H1 (cell line): ENCODE data around the gene GSTCD. TPM values are rescaled to one million over a fixed set of nuclear protein-coding genes. Genes with fewer than 3 reads are reported as not detected.

Experiments
- CTCF ChIA-PET: fragments of 300-600 bp; sonication (Branson Sonifier 250); formaldehyde crosslinking; loops from one replicate; lab custom pipeline; 2021; ENCODE audit not compliant: partially characterized antibody; lab: Charles Lee
- POLR2A ChIA-PET: fragments of 300-600 bp; sonication (Branson Sonifier 250); formaldehyde crosslinking; loops from one replicate; lab custom pipeline; 2021; ENCODE audit warnings: inconsistent platforms; ENCODE audit not compliant: partially characterized antibody; lab: Charles Lee
- DNase-seq, 2 experiments: peaks; one replicate each; pipeline versions ENCODE4 v3.0.0 to v3.0.0-alpha.2; 2010 to 2022; ENCODE audit warnings: low spot score in 2 of 2, low read depth in 1 of 2, mixed read lengths in 1 of 2
- FAIRE-seq: peaks from 2 replicates; lab custom pipeline; 2011; peaks lifted over from hg19 to GRCh38; lab: Jason Lieb, UNC
- H2AFZ ChIP-seq: 2 replicates; pipeline ENCODE4 v1.8.1; 2012; ENCODE audit warnings: low read length, inconsistent platforms
- H2AK5ac ChIP-seq: 2 replicates; pipeline ENCODE4 v1.6.1; 2013; ENCODE audit warnings: low read depth, low read length
- H2BK120ac ChIP-seq: replicated peaks from 2 replicates; pipeline ENCODE3; 2013; ENCODE audit warnings: low read depth, low read length, inconsistent platforms
- H2BK12ac ChIP-seq: 2 replicates; pipeline ENCODE4 v1.6.1; 2013; ENCODE audit warnings: low read depth, low read length
- H2BK15ac ChIP-seq: 2 replicates; pipeline ENCODE4 v1.6.1; 2013; ENCODE audit warnings: low read length
- H2BK20ac ChIP-seq: 2 replicates; pipeline ENCODE4 v1.6.1; 2013; ENCODE audit warnings: low read length
- H2BK5ac ChIP-seq: 2 replicates; pipeline ENCODE4 v1.6.1; 2013; ENCODE audit warnings: low read depth, low read length
- H3K14ac ChIP-seq: 2 replicates; pipeline ENCODE4 v1.6.1; 2013; ENCODE audit warnings: inconsistent platforms; ENCODE audit not compliant: insufficient read length
- H3K18ac ChIP-seq: 2 replicates; pipeline ENCODE4 v1.6.1; 2013; ENCODE audit warnings: low read length; ENCODE audit errors: extremely low read depth
- H3K23ac ChIP-seq: 2 replicates; pipeline ENCODE4 v1.6.1; 2013; ENCODE audit warnings: inconsistent platforms; ENCODE audit not compliant: insufficient read length
- H3K23me2 ChIP-seq: 2 replicates; pipeline ENCODE4 v1.6.1; 2013; ENCODE audit warnings: low read depth, low read length
- H3K27ac ChIP-seq: 2 replicates; pipeline ENCODE4 v1.6.1; 2011; ENCODE audit warnings: low read depth, low read length, inconsistent platforms
- H3K27me3 ChIP-seq, 4 experiments: replicated peaks in 1 of 4; 1 replicate in 1 of 4; 2 replicates in 3 of 4; pipeline versions ENCODE4 v1.6.1 to v1.8.1; 2011 to 2013; ENCODE audit warnings: low read length in 3 of 4, mild to moderate bottlenecking in 3 of 4, inconsistent platforms in 2 of 4, mixed read lengths in 2 of 4, moderate library complexity in 1 of 4; ENCODE audit not compliant: control insufficient read depth in 3 of 4, insufficient read depth in 3 of 4; ENCODE audit errors: extremely low read depth in 1 of 4
- H3K36me3 ChIP-seq, 4 experiments: 2 replicates each; pipeline versions ENCODE4 v1.6.1 to v1.8.1; 2011 to 2013; ENCODE audit warnings: mild to moderate bottlenecking in 4 of 4, low read length in 3 of 4, moderate library complexity in 2 of 4, control low read depth in 1 of 4, inconsistent platforms in 1 of 4; ENCODE audit not compliant: insufficient read depth in 4 of 4, control insufficient read depth in 2 of 4
- H3K4ac ChIP-seq: replicated peaks from 2 replicates; pipeline ENCODE3; 2013; ENCODE audit warnings: low read length, low read depth, mixed read lengths, inconsistent platforms; ENCODE audit not compliant: insufficient read length
- H3K4me1 ChIP-seq, 4 experiments: replicated peaks in 1 of 4; 1 replicate in 1 of 4; 2 replicates in 3 of 4; pipeline versions ENCODE4 v1.6.1 to v1.8.1; 2011 to 2013; ENCODE audit warnings: low read length in 3 of 4, inconsistent platforms in 2 of 4, mixed read lengths in 1 of 4; ENCODE audit not compliant: insufficient read depth in 4 of 4, control insufficient read depth in 3 of 4
- H3K4me2 ChIP-seq, 2 experiments: 2 replicates each; pipeline versions ENCODE4 v1.6.1 to v1.8.1; 2011 to 2013; ENCODE audit warnings: low read depth in 2 of 2, low read length in 2 of 2, control low read depth in 1 of 2, inconsistent platforms in 1 of 2, mild to moderate bottlenecking in 1 of 2; ENCODE audit not compliant: insufficient read depth in 1 of 2
- H3K4me3 ChIP-seq, 4 experiments: fragments of 200-600, 300-600 bp in 1 of 4; sonication (generic), shearing (Covaris generic), sonication (Bioruptor Twin) in 1 of 4; 2 replicates each; pipeline versions ENCODE4 v1.5.1 to v1.8.1; 2011 to 2016; ENCODE audit warnings: low read length in 4 of 4, low read depth in 3 of 4, control low read depth in 2 of 4, inconsistent platforms in 2 of 4, mild to moderate bottlenecking in 2 of 4, mixed read lengths in 1 of 4, moderate library complexity in 1 of 4; ENCODE audit not compliant: insufficient read depth in 2 of 4; ENCODE audit errors: extremely low read depth in 1 of 4
- H3K56ac ChIP-seq: replicated peaks from 2 replicates; pipeline ENCODE3; 2013; ENCODE audit warnings: low read depth, mild to moderate bottlenecking, mixed read lengths, low read length, inconsistent platforms; ENCODE audit not compliant: insufficient read length
- H3K79me1 ChIP-seq: 2 replicates; pipeline ENCODE4 v1.6.1; 2013; ENCODE audit warnings: low read depth, low read length, control low read depth
- H3K79me2 ChIP-seq, 2 experiments: 2 replicates each; pipeline versions ENCODE4 v1.6.1 to v1.8.1; 2012 to 2013; ENCODE audit warnings: low read length in 2 of 2, mild to moderate bottlenecking in 2 of 2, inconsistent platforms in 1 of 2; ENCODE audit not compliant: insufficient read depth in 2 of 2, control insufficient read depth in 1 of 2
- H3K9ac ChIP-seq, 4 experiments: replicated peaks in 1 of 4; 1 replicate in 1 of 4; 2 replicates in 3 of 4; pipeline versions ENCODE4 v1.6.1 to v1.8.1; 2011 to 2013; ENCODE audit warnings: low read depth in 3 of 4, low read length in 3 of 4, control low read depth in 2 of 4, mild to moderate bottlenecking in 2 of 4, moderate library complexity in 2 of 4, inconsistent platforms in 1 of 4; ENCODE audit errors: extremely low read depth in 1 of 4
- H3K9me3 ChIP-seq, 2 experiments: 2 replicates each; pipeline versions ENCODE4 v1.6.1 to v1.8.1; 2012 to 2013; ENCODE audit warnings: mild to moderate bottlenecking in 2 of 2, moderate library complexity in 2 of 2, control low read depth in 1 of 2, inconsistent platforms in 1 of 2, low read depth in 1 of 2, low read length in 1 of 2, mixed read lengths in 1 of 2; ENCODE audit not compliant: insufficient read depth in 2 of 2
- H4K20me1 ChIP-seq, 2 experiments: replicated peaks in 1 of 2; 2 replicates each; pipeline versions ENCODE3 to v1.8.1; 2011 to 2013; ENCODE audit warnings: inconsistent platforms in 2 of 2, low read length in 2 of 2, mild to moderate bottlenecking in 1 of 2; ENCODE audit not compliant: insufficient read depth in 2 of 2, control insufficient read depth in 1 of 2
- H4K5ac ChIP-seq: 2 replicates; pipeline ENCODE4 v1.6.1; 2013; ENCODE audit warnings: low read length, low read depth, mixed read lengths, inconsistent platforms; ENCODE audit not compliant: insufficient read length
- H4K8ac ChIP-seq: 2 replicates; pipeline ENCODE4 v1.8.0; 2013; ENCODE audit warnings: mild to moderate bottlenecking, moderate library complexity, low read length, inconsistent platforms; ENCODE audit not compliant: insufficient read depth; ENCODE audit errors: extremely low read depth
- H4K91ac ChIP-seq: replicated peaks from 2 replicates; pipeline ENCODE3; 2013; ENCODE audit warnings: low read length, mixed read lengths, inconsistent platforms; ENCODE audit not compliant: insufficient read length
- CHD1 ChIP-seq: IDR thresholded peaks from 2 replicates; pipeline ENCODE4 v1.6.1; 2012; ENCODE audit warnings: low read depth, low read length, improper control_type of control experiment
- CREB1 ChIP-seq: IDR thresholded peaks from 2 replicates; pipeline ENCODE4 v1.6.1; 2012; ENCODE audit warnings: inconsistent platforms
- EGR1 ChIP-seq: IDR thresholded peaks from 2 replicates; pipeline ENCODE4 v1.6.1; 2011; ENCODE audit warnings: low read depth, low read length, borderline replicate concordance
- EZH2 ChIP-seq: fragments of 200-600 bp; sonication (generic); IDR thresholded peaks from 2 replicates; pipeline ENCODE4 v1.7.1; 2012; ENCODE audit warnings: low read depth, mild to moderate bottlenecking, moderate library complexity, low read length, inconsistent platforms; ENCODE audit not compliant: severe bottlenecking
- MAFK ChIP-seq: IDR thresholded peaks from 2 replicates; pipeline ENCODE4 v1.6.1; 2012; ENCODE audit warnings: low read depth, mild to moderate bottlenecking, improper control_type of control experiment, low read length
- NANOG ChIP-seq: IDR thresholded peaks from 2 replicates; pipeline ENCODE4 v1.6.1; 2011; ENCODE audit warnings: low read length, low read depth, mild to moderate bottlenecking, inconsistent platforms; ENCODE audit not compliant: insufficient read depth, poor library complexity, severe bottlenecking
- RAD21 ChIP-seq, 2 experiments: IDR thresholded peaks in 1 of 2; conservative IDR thresholded peaks in 1 of 2; 2 replicates each; pipeline ENCODE4 v1.6.1; 2011; ENCODE audit warnings: low read depth in 2 of 2, low read length in 2 of 2, improper control_type of control experiment in 1 of 2, inconsistent platforms in 1 of 2, mild to moderate bottlenecking in 1 of 2, moderate library complexity in 1 of 2
- SRF ChIP-seq: IDR thresholded peaks from 2 replicates; pipeline ENCODE4 v1.6.1; 2011; ENCODE audit warnings: mild to moderate bottlenecking, low read depth, low read length, moderate library complexity
- WGBS, 2 experiments: shearing (Covaris generic) in 1 of 2; methylation state at CpG; one replicate each; pipeline versions ENCODE4 v1.1.6 to v1.1.7; 2013 to 2015; ENCODE audit warnings: low lambda C conversion rate in 2 of 2, mixed read lengths in 2 of 2, inconsistent platforms in 1 of 2, low coverage in 1 of 2, missing lambda C conversion rate in 1 of 2; ENCODE audit not compliant: insufficient replicate concordance in 2 of 2, insufficient coverage in 1 of 2, insufficient read length in 1 of 2; ENCODE audit errors: extremely low coverage in 1 of 2, missing lambda C conversion rate in 1 of 2; 5-methylcytosine and 5-hydroxymethylcytosine counted together
- polyA plus RNA-seq, 7 experiments: library from polyadenylated mRNA; depleted of rRNA in 3 of 7; stranded (reverse) in 5 of 7; unstranded in 2 of 7; fragments of >200 nt in 5 of 7; fragments of 200-250 nt in 2 of 7; gene quantifications; 1 replicate in 5 of 7; 2 replicates in 1 of 7; 4 replicates in 1 of 7; pipeline versions ENCODE4 v1.2.1 to v1.2.3, GENCODE V29; 2011 to 2013; ENCODE audit warnings: missing spikeins in 2 of 7, mixed read lengths in 2 of 7
- total RNA-seq: library from RNA; stranded (reverse); fragmentation: NEBNext Ultra II Directional; extraction: Animal tissue kit (Norgen Biotek cat#: 25700); gene quantifications from 2 replicates; pipeline ENCODE4 v1.2.1, GENCODE V29; 2021

Gene GSTCD
- total and polyA plus RNA-seq, 2 of the 8 experiments (the other 6 are each of a cell fraction or from before 2014, with no cell fraction given), result 8.5 to 24.6 TPM

- H3K79me2 ChIP-seq, result no peaks in the 10 kb centered on the region
- H2BK20ac ChIP-seq, result no peak overlapping the region
- H4K8ac ChIP-seq, result no peak overlapping the region
- no peak overlapping the region for H2AK5ac ChIP-seq
- H2BK15ac ChIP-seq, result no peak overlapping the region
- no peak overlapping the region for H3K4ac ChIP-seq
- H4K91ac ChIP-seq, result no peak overlapping the region
- H2BK12ac ChIP-seq, result no peak overlapping the region
- 100% methylated on average over 1 of the region's 1 CpG; no CpG with 5 or more reads in 1 of the 2 experiments for WGBS, 2 experiments
- H3K4me3 ChIP-seq, result no peak overlapping the region
- H3K9me3 ChIP-seq, result no peaks in the 10 kb centered on the region
- no peak for TF ChIP-seq EGR1
- no peak for TF ChIP-seq CREB1
- no peak for TF ChIP-seq MAFK
- no peak for TF ChIP-seq NANOG
- no peak for TF ChIP-seq CHD1
- no peak for TF ChIP-seq EZH2
- TF ChIP-seq SRF, result no peak
- TF ChIP-seq RAD21 (IDR thresholded peaks at IDR 0.05 in 1 of 2, conservative IDR thresholded peaks at IDR 0.05 in 1 of 2; ENCODE audit: low read depth in 2 of 2, low read length in 2 of 2), result no peak
- no peak overlapping the region for H2BK5ac ChIP-seq
- DNase-seq, result no peak
- H3K79me1 ChIP-seq, result no peaks in the 10 kb centered on the region
- ChIA-PET CTCF (interaction anchor here (1.0 kb wide), 1 partner anchor 12 kb away, joined by 3 read pairs; no protein-coding TSS in a partner anchor), POLR2A (no interaction called here)
- no peak for FAIRE-seq
- H4K20me1 ChIP-seq, result no peaks in the 10 kb centered on the region
- no peaks in the 10 kb centered on the region for H3K4me1 ChIP-seq
- H2BK120ac ChIP-seq, result no peak overlapping the region
- H3K4me2 ChIP-seq, result no peak overlapping the region
- no peak overlapping the region for H3K23ac ChIP-seq
- H4K5ac ChIP-seq, result no peak overlapping the region
- H2AFZ ChIP-seq, result no peak overlapping the region
- no peak overlapping the region for H3K18ac ChIP-seq
- no peaks in the 10 kb centered on the region for H3K36me3 ChIP-seq
- H3K27me3 ChIP-seq, result no peaks in the 10 kb centered on the region
- H3K27ac ChIP-seq, result no peak overlapping the region
- no peak overlapping the region for H3K14ac ChIP-seq
- H3K9ac ChIP-seq, result no peak overlapping the region
- H3K23me2 ChIP-seq, result no peaks in the 10 kb centered on the region
- no peak overlapping the region for H3K56ac ChIP-seq
Measured at GRCh38 chr4:105805501-105806120, 97.0 kb downstream of the GSTCD start.
